H1 (cell line): ENCODE data around the gene RAD23B. TPM values are rescaled to one million over a fixed set of nuclear protein-coding genes. Genes with fewer than 3 reads are reported as not detected.

ENCODE experiments used
- CBX5 ChIP-seq: fragments of 300-800, 300-1000 bp; sonication (generic); IDR thresholded peaks from 2 replicates; pipeline ENCODE4 v1.7.1; 2016; ENCODE audit warnings: antibody characterized with exemption, low read length, low read depth
- CHD2 ChIP-seq: IDR thresholded peaks from 2 replicates; pipeline ENCODE4 v1.6.1; 2012; ENCODE audit warnings: low read length, improper control_type of control experiment
- CHD7 ChIP-seq: fragments of 300-600 bp; sonication (generic); IDR thresholded peaks from 2 replicates; pipeline ENCODE4 v1.7.1; 2012; ENCODE audit warnings: low read length, moderate library complexity, mild to moderate bottlenecking, inconsistent platforms; ENCODE audit not compliant: insufficient replicate concordance
- EGR1 ChIP-seq: IDR thresholded peaks from 2 replicates; pipeline ENCODE4 v1.6.1; 2011; ENCODE audit warnings: low read depth, low read length, borderline replicate concordance
- GTF2F1 ChIP-seq: IDR thresholded peaks from 2 replicates; pipeline ENCODE4 v1.6.1; 2012; ENCODE audit warnings: low read depth, low read length, improper control_type of control experiment, borderline replicate concordance
- RXRA ChIP-seq: IDR thresholded peaks from 2 replicates; pipeline ENCODE4 v1.6.1; 2011; ENCODE audit warnings: low read depth, mild to moderate bottlenecking, low read length, moderate library complexity; ENCODE audit not compliant: insufficient read depth
- TAF1 ChIP-seq: IDR thresholded peaks from 2 replicates; pipeline ENCODE4 v1.6.1; 2011; ENCODE audit warnings: mild to moderate bottlenecking, low read depth, low read length
- USF2 ChIP-seq: IDR thresholded peaks from 2 replicates; pipeline ENCODE4 v1.6.1; 2011; ENCODE audit warnings: low read length, improper control_type of control experiment
- polyA plus RNA-seq, 7 experiments: library from polyadenylated mRNA; depleted of rRNA in 3 of 7; stranded (reverse) in 5 of 7; unstranded in 2 of 7; fragments of >200 nt in 5 of 7; fragments of 200-250 nt in 2 of 7; gene quantifications; 1 replicate in 5 of 7; 2 replicates in 1 of 7; 4 replicates in 1 of 7; pipeline versions ENCODE4 v1.2.1 to v1.2.3, GENCODE V29; 2011 to 2013; ENCODE audit warnings: missing spikeins in 2 of 7, mixed read lengths in 2 of 7
- total RNA-seq: library from RNA; stranded (reverse); fragmentation: NEBNext Ultra II Directional; extraction: Animal tissue kit (Norgen Biotek cat#: 25700); gene quantifications from 2 replicates; pipeline ENCODE4 v1.2.1, GENCODE V29; 2021

The RAD23B gene
- total and polyA plus RNA-seq, 2 of the 8 experiments (the other 6 are each of a cell fraction or from before 2014, with no cell fraction given), result 97.1 to 165 TPM

- TF ChIP-seq CHD7, result no peak
- no peak for TF ChIP-seq GTF2F1
- TF ChIP-seq CBX5, result no peak
- no peak for TF ChIP-seq TAF1
- no peak for TF ChIP-seq RXRA
- no peak for TF ChIP-seq CHD2
- TF ChIP-seq EGR1, result no peak
- no peak for TF ChIP-seq USF2
Observed at GRCh38 chr9:107338911-107339659, 56.0 kb downstream of the RAD23B start (continued).
